ENCODE measurements around the gene FGF13.

The FGF13 gene

DNA sequence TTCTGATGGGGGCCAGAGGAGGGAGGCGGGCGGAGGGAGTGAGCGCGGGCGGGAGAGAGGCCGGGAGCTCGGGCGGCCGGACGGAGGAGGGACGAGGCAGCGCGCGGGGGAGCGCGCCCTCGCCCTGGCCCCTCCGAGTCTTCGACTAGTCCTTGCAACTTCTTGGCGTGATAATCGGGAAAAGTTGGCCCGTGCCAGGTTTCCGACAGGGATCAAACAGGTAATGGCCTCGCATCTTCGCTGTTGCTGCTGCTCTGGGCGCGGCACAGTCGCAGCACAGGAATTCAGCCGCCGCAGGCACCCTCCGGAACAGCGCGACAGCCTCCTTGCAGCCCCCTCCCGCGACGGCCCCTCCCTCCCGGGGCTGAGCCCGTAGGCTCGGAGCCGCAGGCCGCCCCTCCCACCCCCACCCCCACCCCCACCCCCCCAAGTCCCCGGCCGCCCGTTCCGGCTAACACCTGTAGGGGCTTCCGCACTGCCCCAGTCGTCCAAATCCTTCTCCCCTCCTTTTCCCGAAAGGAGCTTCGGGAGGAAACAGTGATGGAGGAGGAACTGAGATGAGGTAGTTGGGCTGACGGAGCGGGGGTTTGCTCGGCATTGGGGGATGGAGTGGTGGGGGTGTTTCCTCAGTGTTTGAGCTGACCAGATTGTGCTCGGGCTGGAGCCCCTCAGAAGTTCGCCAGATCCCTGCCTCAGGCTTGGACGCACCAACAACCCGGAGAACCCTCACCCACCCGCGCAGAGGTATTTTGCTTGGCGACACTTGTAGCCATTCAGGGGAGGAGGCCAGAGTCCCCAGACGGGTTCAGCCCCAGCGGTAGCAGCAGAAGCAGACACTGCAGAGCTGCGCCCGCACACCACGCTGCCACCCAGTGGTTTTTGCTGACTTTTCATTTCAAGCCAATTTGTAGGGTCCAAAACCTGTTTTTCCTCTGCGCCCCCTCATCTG, at the start of gene FGF13:
Gene FGF13, minus strand, starts transcription at position 319 of the 949 bp plus-strand sequence. CDS start 714 bp downstream, outside the sequence.
- DNase-seq, result no peak

DNA sequence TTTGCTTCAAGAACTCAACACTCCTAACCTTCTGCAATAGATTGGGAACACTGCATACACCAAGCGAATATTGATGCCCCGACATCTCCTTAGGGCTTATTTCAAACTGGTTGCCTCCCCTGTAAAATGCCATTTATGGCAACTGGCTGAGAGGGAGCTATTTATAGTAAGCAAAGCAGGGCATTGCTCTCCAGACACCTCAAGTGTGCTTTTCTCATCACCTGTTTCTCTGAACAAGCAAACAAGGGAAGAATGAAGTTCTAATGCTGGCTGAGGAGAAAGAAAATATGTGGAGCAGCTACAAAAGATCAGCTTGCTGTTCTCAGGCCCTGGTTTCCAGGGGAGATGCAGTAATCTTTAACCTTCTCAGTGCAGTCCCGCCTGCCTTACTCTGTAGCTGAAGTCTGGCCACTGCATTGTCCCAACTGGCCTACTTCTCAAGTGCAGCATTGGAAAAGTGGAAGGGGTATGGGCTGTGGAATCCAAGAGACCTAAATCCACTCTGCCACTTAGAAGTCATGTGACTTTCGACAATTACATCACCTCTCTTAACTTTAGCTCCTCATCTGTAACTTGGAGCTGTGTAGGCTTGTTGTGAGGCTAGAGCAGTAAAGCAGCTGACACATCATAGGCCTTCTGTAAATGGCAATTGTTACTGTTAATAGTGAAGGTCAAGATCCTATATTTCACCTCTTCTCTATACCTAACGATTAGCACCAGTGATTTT, 47.9 kb upstream of the FGF13 start:
- no peak for DNase-seq

DNA sequence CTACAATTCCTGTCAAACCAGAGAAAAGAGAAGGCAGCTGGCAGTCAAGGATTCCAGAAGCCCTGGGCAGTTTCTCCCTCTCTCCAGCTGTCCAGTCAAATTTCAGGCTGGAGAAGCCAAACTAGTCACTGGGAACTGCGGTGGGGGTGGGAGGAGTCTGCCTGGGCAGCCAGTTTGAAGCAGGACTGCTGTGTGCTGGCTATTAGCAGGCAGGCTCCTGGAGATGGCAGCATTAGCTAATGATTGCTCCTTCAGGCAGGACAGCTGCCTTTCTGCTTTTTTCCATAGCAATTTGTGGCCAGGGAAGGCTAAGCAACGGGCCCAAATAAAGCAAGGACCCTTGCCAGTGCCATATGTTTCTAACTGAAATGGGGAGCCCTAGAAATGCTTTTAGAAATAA, 44.7 kb upstream of the FGF13 start:
- no peak for DNase-seq

DNA sequence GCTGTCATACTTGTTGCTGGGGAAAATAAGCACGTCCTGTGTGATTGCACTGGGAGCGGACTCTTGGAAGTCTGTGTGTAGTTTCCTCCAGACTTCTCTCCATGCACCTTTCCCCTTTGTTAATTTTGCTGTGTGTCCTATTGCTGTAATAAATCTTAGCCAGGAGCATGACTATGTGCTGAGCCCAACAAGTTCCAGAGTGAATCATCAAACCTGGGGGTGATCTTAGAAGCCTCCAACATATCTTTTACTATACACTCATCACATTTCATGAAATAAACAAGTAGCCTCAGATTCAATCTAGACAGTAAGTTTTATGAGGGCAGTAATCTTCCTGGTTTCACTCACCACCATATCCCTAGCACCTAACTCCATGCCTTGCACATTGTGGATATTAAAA, 43.3 kb upstream of the FGF13 start:
- DNase-seq, result no peak

DNA sequence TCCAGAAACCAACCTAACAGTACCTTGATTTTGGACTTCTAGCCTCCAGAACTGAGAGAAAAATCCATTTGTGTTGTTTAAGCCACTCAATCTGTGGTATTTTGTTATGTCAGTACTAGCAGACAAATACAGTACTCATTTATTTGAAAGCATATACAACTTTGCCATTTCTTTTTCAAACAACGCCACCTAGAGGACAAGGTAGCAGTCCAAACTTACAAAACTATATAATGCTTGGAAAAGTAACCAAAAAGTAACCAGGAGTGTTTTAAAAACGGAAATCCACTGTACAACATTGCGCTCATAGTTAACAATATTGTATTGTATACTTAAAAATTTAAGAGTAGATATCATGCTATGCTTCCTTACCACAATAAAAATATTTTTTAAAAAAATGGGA, 37.0 kb upstream of the FGF13 start:
- DNase-seq, result no peak

DNA sequence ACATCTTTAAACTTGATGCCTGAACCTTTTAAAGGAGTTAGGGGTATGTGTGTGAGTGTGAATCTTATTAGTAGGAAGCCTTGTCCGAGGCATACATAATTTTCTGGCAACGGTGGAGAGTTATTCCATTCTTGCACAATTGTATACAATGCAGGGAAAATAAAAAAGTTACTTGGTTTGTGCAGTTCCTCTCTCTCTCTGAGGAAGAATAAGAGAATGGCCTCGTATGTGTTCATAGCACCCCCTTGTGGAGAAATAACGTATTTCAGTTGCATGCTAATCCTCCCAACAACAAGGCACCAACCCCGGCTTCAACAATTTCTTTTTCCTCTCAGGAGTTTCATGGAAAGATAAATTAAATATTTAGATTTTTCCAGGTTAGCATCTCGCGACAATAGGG, 33.7 kb upstream of the FGF13 start:
- no peak for DNase-seq

DNA sequence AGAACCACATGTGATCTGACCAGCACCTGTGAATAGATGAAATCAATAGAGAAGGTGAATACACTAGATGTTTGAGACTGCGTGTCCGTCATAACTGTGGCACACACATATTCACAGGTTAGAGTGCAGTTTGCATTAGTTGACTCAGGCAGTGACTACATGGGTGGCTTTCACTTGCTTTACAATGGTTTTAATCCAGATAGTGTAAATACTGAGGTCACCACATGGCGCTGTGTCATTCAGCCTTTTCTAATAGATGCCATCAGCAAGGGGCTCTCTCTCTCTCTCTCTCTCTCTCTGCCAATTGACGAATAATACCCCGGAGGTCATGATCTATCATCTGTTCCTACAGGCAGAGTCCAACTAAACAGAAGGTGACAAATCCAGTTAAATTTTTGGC, 30.7 kb upstream of the FGF13 start:
- DNase-seq, result no peak

DNA sequence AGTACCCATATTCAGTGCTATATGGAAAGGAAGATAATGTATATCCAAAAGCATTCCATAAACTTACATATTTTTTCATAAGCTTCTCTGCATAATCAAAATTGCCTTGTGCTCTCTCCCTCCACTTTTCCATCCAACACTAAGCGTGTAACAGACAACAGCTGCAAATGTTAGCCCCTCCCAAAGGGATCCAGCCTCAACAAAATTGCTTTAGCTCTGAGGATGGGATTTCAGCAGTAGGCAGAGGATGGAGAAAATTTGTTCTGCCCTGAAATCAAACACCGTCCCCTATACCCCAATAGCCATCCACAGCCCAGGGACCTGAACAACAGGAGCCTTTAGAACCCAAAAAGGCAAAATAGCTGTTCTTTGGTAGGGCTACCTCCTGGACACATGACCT, 28.8 kb upstream of the FGF13 start:
- no peak for DNase-seq

- no peak for DNase-seq
Observed at GRCh38 chrX:138723301-138723700, 11.8 kb upstream of the FGF13 start.

- DNase-seq, result no peak
Observed at GRCh38 chrX:138719396-138719795, 7.9 kb upstream of the FGF13 start.

DNA sequence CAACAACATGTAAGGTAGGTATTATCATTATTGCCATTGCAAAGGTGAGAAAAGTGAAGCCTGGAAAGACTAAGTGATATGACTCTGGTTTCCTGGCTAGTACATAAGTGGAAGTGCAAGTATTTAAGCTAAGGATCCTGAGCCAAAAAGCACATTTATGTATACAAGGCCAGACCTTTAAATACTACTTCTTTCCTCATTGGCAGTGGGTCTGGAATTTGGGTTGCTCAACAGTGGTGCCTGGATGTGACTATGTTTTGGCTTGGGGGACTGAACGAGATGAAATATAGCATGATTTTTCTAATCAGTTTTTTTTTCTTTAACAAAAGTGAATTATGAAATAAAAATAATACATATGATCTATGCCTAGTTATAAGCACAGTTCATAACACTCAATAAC, 7.4 kb upstream of the FGF13 start:
- DNase-seq, result no peak

DNA sequence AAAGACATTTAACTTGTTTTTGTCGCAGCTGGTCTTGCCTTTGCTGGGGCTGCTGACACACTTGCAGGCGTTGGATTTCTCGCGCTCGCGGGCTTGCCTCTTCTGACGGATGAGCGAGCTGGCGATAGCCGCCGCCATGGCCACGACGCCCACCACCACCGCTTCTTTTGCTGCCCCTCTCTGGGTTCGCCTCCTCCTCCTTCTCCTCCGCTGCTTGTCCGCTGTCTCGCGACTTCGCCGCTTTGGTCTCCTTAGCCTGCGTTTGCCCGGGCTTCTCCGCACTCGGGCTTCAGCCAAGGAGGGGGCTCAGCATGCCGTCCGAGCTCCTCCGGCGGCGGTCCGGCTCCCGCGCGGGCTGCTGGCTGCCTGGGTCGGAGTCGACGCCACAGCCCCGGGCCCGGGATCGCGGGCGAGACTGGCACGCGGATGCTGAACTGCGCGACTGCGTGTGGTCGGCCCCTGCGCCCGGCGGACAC, 613 bp downstream of the FGF13 start:
- DNase-seq, result no peak

DNA sequence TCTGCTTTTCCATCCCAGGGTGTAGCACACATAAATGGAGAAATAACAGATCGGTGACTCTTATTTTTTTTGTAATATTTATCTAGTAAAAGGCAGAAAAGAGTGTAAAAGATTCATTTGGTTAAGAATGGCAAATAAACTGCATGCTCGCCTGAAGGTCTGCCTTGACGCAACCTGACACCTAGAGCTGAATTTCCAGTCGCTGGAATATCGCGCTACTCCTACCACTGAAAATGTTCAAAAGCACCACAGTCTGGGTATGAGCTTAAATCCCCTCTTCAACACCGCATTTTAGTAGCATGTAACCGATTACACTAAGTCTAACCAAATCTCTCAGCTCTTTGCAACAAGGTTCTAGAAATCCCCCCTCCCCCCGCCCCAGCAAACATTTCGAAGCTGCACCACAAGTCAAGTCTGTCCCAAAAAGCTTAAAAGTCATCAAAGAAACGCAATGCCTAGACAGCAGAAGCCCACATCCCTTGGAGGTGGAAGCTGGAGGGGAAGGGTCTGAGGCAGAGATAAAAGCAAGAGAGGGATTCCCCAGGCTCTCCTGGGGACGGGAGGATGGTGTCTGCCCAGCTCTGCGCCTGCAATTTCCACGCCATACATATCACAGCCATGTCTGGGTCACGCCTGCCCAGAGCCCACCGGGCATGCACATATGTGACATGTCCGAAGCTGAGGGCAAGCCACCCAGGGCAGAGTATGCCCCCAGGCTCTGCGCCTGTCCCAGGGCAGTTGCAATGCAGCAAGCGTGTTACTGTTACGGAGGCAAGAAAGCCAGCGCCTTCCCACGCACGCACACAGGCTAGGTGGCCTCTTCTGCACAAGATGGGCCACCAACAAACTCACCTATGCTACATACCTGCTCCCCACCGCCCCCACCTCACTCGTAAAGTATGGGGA, 1.4 kb downstream of the FGF13 start:
- no peak for DNase-seq

GRCh38 chrX:138708268-138708667, 3.2 kb downstream of the FGF13 start:
- DNase-seq, result no peak

GRCh38 chrX:138704596-138704995, 6.9 kb downstream of the FGF13 start:
- no peak for DNase-seq

DNA sequence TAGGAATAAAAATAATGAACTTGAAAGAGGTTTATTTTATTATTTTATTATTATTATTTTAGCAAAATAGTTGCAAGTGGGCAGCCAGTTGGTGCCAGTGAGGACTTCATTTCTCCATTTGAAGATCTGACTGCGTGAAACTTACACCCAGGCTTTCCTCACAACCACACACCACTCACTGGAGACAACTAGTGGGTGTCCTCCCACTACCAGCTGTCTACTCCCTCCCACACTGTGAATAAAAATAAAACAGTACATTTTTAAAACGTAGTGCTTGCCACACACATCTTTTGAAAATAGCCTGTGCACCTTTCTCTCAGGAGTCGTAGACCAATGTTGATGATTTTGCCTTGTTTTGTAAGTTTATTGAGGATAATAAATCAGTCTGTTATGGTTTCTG, 7.4 kb downstream of the FGF13 start:
- DNase-seq, result no peak

- DNase-seq, result no peak
Observed at GRCh38 chrX:138692591-138692990, 18.9 kb downstream of the FGF13 start.

- no peak for DNase-seq
Observed at GRCh38 chrX:138691186-138691585, 20.3 kb downstream of the FGF13 start.

- no peak for DNase-seq
Observed at GRCh38 chrX:138690591-138690990, 20.9 kb downstream of the FGF13 start.

- DNase-seq, result no peak
Observed at GRCh38 chrX:138683600-138683999, 27.9 kb downstream of the FGF13 start.

DNA sequence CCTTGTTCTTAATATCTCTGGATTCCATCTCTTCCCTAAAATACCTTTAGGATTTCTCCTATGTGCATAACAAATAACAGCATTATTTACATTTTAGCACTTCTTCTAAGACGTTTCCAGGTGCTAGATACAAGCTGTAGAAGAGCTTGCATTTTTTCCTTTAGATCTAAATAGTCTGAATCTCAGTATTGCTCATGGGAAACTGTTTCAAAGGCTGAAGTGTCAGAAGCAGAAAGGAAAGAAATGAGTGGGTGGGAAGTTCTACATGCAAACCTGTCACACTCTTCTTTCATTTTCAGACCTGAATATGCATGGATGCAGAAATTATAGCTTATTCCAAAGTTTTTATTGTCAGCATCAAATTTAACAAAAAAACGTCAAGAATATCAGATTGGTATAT, 41.8 kb downstream of the FGF13 start:
- no peak for DNase-seq

DNA sequence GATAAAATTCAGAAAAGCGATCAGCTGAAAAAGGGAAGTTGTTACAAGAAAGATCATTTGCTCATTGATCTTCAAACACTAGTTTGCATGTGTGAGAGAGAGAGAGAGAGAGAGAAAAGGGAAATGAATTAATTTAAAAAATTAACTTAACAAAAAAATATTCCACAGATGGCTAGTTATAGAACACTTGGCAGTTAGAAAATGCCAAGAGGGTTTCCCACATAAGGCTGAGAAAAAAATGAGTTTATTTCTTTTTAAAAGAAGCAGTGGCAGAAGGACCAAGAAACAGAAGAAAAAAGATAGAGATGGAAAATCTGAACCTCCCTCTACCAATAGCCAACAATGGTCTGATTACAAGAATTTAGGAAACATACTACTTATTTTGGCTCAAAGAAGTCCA, 47.1 kb downstream of the FGF13 start:
- no peak for DNase-seq

DNA sequence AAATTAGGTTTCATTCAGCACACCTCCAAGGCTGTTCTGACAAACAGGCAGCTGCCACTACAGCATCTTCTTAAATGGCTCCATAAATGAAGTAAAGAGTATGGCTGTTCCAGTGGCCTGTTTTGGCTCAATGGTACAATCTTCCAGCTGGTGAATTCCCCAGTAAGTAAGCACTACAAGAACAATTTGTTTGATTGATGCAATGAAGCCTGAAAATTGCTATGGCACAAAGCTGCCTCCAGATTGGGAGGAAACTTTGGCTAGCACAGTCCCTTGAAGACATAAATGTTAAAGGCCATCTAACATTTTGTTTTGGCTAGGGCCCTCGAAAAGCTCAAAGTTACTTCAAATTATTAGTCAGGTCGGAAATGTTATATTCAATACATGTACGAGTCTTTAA, 47.5 kb downstream of the FGF13 start:
- DNase-seq, result no peak

Data from DMS79 (cell line).